Adipose tissue (tissue), 3 donors: ENCODE results near the gene NLRP3. TPM values are rescaled to one million over a fixed set of nuclear protein-coding genes. Genes with fewer than 3 reads are reported as not detected.
"Not testable (repeated sequence)": the region's sequence is repeated elsewhere in the genome, so short reads cannot be mapped to it uniquely, and the experiment has no call there.

Source experiments
- H3K27ac ChIP-seq: one replicate; pipeline ENCODE4 v1.5.1; 2013; ENCODE audit warnings: low read depth, low read length
- WGBS, 3 donors: extraction: QIAGEN DNeasy Blood & Tissue Kit; methylation state at CpG; one replicate each; pipeline ENCODE4 v1.1.7; 2013; 5-methylcytosine and 5-hydroxymethylcytosine counted together
- polyA plus RNA-seq, 3 donors: library from polyadenylated mRNA; stranded (reverse); fragments of 200-250 nt; gene quantifications; one replicate each; pipeline ENCODE4 v1.2.3, GENCODE V29; 2013
- donor health status: healthy with polysubstance abuse.
- donor health status: Bipolar disorder and iron deficiency.
- donor health status: healthy.

NLRP3 gene
- polyA plus RNA-seq, 3 donors = 0.60 to 7.2 (median 3.9) TPM

DNA sequence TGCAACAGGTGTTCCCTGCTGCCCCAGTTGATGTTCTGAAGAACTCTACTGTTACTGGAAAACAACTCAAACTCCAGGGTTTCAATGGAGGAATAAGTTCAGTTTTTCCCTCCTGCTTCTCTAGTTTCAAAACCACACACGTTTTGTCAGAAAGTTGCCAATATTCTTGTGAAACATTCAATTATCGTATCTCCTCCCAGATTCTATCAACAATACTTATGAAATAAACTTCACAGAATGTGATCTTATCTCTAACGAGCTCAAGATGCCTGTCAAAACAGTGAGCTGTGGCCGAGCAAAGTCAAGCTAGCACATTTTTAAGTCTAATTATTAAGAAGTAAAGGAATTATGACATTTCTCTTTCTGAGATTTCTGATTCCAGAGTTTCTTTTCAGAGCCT is 37.3 kb downstream of the NLRP3 start:
- WGBS, 3 donors = 9 to 18% (median 12%) methylated on average over 4 of the region's 4 CpGs
- no peak overlapping the region for H3K27ac ChIP-seq

DNA sequence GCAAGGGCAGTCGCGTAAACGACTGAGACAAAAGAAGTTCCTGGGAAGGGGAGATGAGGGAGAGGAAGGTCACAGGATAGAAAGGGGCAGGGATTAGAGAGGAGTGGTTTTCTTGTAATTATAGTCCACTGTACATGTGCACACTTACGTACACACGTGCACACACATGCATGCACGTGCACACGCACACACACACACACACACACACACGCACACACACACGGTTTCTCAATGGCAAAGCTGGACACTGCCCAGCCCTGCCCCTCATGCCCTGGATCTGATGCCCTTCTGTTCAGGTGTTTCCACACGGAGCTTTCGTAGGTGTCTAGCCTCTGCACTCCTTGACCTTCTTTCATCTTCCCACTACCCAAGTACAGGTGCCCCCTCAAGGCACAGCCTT is 38.0 kb downstream of the NLRP3 start:
- H3K27ac ChIP-seq = no peak overlapping the region
- WGBS, 3 donors = 80 to 86% (median 85%) methylated on average over 11 of the region's 11 CpGs

DNA sequence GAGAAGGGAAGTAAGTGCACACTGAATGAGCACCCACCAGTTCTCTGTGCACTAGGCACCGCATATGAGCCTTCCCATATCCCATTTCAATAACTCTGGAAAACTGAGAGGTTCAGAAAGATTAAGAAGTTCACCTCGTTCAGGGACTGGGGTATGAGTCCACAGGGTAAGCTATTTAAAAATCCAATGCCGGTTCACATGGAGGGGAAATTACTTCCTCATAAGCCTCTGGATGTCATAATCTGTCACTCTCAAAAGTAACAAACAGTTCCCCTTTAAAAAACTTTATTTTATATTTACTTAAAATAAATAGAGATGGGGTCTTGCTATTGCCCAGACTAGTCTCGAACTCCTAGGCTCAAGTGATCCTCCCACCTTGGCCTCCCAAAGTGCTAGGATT is 40.0 kb downstream of the NLRP3 start:
- no peak overlapping the region for H3K27ac ChIP-seq
- WGBS, 3 donors = 49 to 56% (median 55%) methylated on average over 4 of the region's 4 CpGs

DNA sequence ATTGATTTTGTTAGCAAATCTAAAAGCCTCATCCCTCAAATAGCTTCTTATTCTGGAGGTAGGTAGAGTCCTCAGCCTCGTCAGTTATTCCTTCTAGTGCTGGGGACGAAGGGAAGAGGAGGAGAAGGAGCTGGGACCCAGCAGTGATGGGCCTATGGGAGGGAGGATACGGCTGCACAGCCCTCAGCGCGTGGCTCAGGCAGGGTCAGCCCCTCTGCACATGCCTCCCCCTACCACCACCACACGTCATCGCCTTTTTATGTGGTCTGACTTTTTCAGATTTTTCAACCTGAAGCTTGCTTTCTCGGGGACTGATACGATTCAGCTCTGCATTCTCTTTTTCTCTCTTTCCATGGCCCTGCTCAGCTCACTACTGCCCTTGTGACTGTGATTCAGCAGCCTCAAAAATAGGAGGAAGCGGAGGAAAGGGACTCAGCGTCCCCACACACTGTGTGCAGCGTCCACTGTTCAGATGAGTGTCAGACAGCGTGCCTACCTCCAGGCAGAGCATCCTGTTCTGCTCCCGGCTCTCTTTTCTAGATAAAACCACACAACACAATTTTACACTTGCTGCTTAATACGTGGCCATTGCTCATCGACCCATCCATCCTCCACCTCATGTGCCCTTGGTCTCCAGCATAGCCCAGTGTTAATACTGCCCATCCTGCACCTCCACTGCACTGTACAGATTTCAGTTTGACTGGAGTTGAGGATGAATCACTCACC is 41.1 kb downstream of the NLRP3 start:
- WGBS, 3 donors = 64 to 70% (median 68%) methylated on average over 16 of the region's 16 CpGs
- H3K27ac ChIP-seq = no peak overlapping the region

DNA sequence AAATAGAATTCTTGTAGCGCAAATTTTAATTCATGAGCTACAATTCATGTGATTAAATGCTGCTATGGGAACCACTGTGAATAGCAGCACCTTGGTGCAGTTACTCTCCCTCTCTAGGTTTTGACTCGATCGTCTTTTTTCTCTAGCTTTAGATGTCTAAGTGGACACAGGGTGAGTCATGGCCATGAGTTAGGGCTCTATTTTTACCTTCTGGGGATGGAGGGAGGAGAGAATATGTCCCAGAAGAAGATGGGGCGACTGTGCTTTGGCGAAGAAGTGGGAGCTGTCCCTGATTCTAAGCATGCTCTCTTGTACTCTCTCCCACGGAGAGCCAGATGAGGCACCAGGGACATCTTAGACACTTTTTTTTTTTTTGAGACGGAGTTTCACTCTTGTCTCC is 43.5 kb downstream of the NLRP3 start:
- WGBS, 3 donors = 57 to 74% (median 63%) methylated on average over 7 of the region's 7 CpGs
- H3K27ac ChIP-seq = no peak overlapping the region

GRCh38 chr1:247465796-247466195 is 49.8 kb downstream of the NLRP3 start:
- WGBS, 3 donors = 56 to 64% (median 61%) methylated on average over 6 of the region's 6 CpGs
- H3K27ac ChIP-seq = no peak overlapping the region

- WGBS, 3 donors = 50 to 60% (median 59%) methylated on average over 2 of the region's 2 CpGs
- H3K27ac ChIP-seq = no peak overlapping the region
Observed at GRCh38 chr1:247467129-247467528, 51.2 kb downstream of the NLRP3 start.

DNA sequence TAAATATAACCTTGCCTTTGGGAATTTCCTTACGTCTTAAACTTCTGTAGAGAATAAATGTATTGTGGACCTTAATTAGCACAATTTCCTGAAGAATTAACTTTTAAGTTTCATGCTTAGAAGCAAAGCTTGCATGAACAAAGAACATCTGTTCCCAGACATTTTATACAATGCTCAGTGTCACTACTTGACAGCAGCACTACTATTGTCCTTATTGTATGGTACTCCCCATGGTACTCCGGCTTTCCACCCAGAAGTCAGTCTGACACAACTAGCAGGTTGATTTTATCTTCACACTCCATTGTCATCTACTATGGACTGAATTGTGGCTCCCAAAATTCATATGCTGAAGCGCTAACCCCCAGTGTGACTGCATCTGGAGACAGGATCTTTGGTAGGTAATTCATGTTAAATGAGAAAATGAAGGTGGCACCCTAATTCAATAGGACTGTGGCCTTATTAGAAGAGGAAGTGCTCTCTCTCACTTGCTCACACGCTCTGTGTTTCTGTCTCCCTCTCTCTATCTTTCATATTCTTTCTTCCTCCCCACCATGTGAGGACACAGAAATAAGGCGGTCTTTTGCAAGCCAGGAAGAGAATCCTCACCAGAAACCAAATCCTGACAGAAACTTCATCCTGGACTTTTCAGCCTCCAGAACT is 52.6 kb downstream of the NLRP3 start:
- WGBS, 3 donors = 66 to 80% (median 78%) methylated on average over 5 of the region's 5 CpGs

DNA sequence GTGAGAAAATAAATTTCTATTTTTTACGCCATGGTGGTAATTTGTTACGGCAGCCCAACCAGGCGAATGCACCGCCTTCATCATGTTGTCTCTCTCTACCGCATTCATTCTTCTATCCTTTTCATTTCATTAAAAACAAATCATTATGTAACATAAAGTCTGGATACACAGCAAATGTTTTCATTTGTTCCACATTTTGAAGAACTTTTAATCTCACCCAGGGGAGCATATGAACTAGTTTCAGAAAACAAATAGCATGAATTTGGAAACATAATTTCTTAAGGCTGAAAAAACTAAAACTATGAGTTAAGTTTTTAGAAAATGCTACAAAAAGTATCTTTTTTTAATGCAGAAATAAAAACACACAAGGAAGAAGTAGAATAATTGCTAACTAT is 53.2 kb downstream of the NLRP3 start:
- 58 to 80% (median 77%) methylated on average over 5 of the region's 5 CpGs for WGBS, 3 donors

More for the DNA sequence above, 52.6 kb downstream of the NLRP3 start:
- no peak overlapping the region for H3K27ac ChIP-seq

GRCh38 chr1:247470942-247471429 is 55.0 kb downstream of the NLRP3 start:
- WGBS, 3 donors = 60 to 67% (median 64%) methylated on average over 16 of the region's 16 CpGs
- H3K27ac ChIP-seq = not testable (repeated sequence)

More for the DNA sequence above, 53.2 kb downstream of the NLRP3 start:
- no peak overlapping the region for H3K27ac ChIP-seq

- WGBS, 3 donors = 55 to 71% (median 68%) methylated on average over 12 of the region's 12 CpGs
- no peak overlapping the region for H3K27ac ChIP-seq
Observed at GRCh38 chr1:247471445-247472016, 55.6 kb downstream of the NLRP3 start.

DNA sequence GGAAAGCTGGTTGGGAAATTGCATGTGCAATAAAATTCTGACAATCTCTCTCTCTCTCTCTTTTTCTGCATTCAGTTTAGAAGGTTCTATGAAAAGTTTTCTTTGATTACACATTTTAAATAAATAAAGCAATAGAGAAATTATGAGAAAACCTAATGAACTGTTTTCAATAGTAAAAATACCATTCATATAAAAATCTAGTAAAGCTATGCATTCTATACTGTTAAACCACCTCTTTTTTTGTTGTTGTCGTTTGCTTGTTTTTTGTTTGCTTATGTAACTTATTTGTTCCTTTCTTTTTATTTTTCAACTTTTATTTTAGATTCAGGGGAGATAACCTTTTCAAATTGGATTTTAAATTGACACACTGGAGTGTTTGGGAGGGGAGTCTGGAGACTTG is 56.1 kb downstream of the NLRP3 start:
- no peak overlapping the region for H3K27ac ChIP-seq
- 81 to 94% (median 85%) methylated on average over 1 of the region's 1 CpG for WGBS, 3 donors

DNA sequence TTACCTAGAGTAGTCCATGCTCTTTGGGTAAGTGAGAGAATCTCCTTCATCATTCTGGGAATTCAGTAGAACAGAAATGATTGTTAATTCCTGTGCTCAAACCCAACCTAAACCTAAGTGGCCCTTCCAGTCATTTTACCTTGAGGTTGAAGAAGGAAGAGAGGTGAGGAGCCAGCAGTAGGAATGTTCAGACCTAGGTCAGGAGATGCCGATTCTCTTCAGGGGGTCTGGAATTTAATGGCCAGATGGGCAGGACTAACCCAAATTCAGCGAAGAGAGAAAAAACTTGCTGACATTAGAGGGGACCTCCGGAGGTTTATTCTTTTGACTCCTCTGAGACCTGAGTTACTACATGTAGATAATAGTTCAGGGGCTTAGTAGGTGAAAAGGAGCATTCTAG is 58.4 kb downstream of the NLRP3 start:
- WGBS, 3 donors = 75 to 90% (median 82%) methylated on average over 3 of the region's 3 CpGs

DNA sequence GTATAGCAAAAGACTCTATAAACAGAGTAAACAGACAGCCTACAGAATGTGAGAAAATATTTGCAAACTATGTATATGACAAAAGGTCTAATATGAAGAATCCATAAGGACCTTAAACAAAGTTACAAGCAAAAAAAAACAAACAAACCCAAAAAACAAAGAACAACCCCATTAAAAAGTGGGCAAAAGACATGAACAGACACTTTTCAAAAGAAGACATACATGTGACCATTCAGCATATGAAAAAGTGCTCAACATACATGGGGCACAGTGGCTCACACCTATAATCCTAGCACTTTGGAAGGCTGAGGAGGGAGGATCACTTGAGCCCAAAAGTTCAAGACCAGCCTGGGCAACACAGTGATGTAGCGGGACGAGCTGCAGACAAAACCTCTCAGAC is 59.8 kb downstream of the NLRP3 start:
- no peak overlapping the region for H3K27ac ChIP-seq
- WGBS, 3 donors = 82 to 93% (median 92%) methylated on average over 2 of the region's 2 CpGs

More for the DNA sequence above, 58.4 kb downstream of the NLRP3 start:
- H3K27ac ChIP-seq = no peak overlapping the region

DNA sequence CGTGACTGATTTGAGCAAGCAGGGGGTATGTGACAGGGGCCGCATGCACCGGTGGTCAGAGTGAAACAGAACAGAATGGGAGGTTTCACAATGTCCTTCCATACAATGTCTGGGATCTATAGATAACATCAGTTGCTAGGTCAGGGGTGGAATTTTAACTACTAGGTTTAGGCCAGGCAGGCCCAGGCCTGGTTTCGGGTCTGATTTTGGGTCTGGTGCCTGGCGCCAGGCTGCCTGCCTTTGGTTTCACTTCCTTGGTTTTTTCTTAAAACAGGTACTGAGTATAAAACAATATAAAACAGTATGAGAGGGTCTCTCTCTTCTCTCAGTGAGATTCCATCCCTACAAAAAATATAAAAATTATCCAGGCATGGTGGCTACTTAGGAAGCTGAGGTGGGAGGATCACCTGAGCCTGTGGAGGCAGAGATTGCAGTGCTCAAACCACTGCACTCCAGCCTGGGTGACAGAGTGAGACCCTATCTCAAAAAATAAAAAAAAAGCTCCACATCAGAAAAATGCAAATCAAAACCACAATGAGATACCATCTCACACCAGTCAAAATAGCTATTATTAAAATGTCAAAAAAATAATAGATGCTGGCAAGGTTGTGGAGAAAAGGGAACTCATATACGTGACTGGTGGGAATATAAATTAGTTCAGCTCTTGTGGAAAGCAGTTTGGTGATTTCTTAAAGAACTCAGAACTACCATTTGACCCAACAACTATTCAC is 60.5 kb downstream of the NLRP3 start:
- 82 to 91% (median 84%) methylated on average over 6 of the region's 6 CpGs for WGBS, 3 donors
- not testable (repeated sequence) for H3K27ac ChIP-seq

DNA sequence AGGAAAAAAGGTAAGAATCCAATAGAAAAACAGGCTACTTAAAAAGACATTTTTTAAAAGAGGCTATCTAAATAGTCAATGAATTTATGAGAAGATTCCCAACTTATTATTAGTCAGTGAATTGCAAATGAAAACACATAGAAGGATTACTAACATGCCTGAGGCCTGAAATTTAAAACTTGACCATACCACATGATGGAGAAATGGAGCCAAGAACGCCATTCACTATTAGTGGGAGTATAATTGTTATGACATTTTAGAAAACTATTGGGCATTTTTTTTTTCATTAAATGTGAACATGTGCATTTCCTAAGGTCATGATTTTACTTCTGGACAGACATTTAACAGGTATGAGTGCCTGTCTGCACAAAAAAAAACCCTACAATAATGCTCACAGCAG is 66.8 kb downstream of the NLRP3 start:
- no peak overlapping the region for H3K27ac ChIP-seq
- WGBS, 3 donors = 64 to 87% (median 73%) methylated on average over 1 of the region's 1 CpG

DNA sequence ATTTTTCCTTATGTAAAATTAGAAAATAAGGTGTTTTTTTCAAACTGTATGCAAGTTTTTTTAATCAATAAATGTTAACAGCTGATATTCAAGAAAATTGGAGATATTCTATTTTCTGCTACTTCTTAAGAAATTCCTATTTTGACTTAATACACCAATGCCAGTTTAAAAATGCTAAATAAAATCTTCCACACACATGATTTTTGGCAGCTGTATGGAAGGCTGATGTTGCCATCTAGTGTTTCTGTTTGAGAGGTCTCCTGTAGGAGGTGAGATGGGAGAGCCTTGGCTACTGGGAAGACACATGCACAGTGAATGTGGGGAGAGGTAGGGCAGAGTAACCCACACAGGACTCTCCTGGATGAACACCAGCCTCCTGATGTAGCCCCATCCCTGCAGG is 71.1 kb downstream of the NLRP3 start:
- H3K27ac ChIP-seq = no peak overlapping the region

- 76 to 82% (median 82%) methylated on average over 12 of the region's 12 CpGs for WGBS, 3 donors
- H3K27ac ChIP-seq = no peak overlapping the region
Observed at GRCh38 chr1:247491328-247491727, 75.4 kb downstream of the NLRP3 start.

- no peak overlapping the region for H3K27ac ChIP-seq
- WGBS, 3 donors = 57 to 68% (median 67%) methylated on average over 1 of the region's 1 CpG
Observed at GRCh38 chr1:247493106-247493505, 77.1 kb downstream of the NLRP3 start.
